ENCODE data around the gene PCNX2. TPM values are rescaled to one million over a fixed set of nuclear protein-coding genes. Genes with fewer than 3 reads are reported as not detected.

Gene PCNX2
- total RNA-seq, 2 donors from 2014 or later = 24.1 to 72.1 TPM

DNA sequence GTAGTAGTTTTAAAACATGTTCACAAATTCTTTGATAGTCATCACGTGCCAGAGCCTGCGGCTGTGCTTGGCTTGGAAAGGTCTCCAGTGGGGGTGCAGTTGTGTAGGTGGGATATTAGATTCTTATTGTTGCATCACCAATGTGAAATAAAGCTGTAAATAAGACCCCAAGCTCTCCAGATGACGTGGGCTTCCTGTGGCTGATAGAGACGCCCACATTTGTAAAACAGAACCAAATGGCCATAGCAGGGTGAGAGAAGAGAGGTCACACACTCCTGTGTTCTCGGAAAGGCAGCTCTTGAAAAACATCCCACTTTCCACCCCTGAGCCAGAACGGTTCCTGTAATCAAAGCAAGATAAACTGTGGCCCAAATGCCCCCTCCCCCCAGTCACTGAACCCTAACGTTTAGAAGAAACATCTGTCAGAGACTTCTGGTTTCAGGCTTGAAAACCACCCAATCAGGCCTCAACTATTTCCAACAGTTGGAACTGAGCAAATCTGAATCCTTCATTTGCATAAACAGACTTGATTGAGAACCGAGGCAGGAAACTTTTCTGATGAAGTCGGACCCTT, 351.8 kb downstream of the PCNX2 start:
- Histone ChIP-seq H3K4me3 (no peak overlapping the region), H3K36me3 (replicated peaks in 1 of 2; ENCODE audit: insufficient read depth in 1 of 2, low read depth in 2 of 2) (no peaks in the 10 kb centered on the region), H3K27ac (no peak overlapping the region), H3K9me3 (no peaks in the 10 kb centered on the region), H3K27me3 (no peaks in the 10 kb centered on the region), H3K4me1 (no peaks in the 10 kb centered on the region)
- intact Hi-C loops (cut with DNase I) = loop anchor here (10.0 kb wide), 1 partner anchor 309 kb away; the partner anchor contains the start of gene SIPA1L2
- ATAC-seq = no peak
- TF ChIP-seq, protein P1, sequence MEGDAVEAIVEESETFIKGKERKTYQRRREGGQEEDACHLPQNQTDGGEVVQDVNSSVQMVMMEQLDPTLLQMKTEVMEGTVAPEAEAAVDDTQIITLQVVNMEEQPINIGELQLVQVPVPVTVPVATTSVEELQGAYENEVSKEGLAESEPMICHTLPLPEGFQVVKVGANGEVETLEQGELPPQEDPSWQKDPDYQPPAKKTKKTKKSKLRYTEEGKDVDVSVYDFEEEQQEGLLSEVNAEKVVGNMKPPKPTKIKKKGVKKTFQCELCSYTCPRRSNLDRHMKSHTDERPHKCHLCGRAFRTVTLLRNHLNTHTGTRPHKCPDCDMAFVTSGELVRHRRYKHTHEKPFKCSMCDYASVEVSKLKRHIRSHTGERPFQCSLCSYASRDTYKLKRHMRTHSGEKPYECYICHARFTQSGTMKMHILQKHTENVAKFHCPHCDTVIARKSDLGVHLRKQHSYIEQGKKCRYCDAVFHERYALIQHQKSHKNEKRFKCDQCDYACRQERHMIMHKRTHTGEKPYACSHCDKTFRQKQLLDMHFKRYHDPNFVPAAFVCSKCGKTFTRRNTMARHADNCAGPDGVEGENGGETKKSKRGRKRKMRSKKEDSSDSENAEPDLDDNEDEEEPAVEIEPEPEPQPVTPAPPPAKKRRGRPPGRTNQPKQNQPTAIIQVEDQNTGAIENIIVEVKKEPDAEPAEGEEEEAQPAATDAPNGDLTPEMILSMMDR (IDR thresholded peaks at IDR 0.05) = no peak
- TF ChIP-seq POLR2A (IDR thresholded peaks at IDR 0.05) = no peak
- DNase-seq = no peak
- WGBS, 2 donors = 59 to 68% methylated on average over 9 of the region's 9 CpGs

DNA sequence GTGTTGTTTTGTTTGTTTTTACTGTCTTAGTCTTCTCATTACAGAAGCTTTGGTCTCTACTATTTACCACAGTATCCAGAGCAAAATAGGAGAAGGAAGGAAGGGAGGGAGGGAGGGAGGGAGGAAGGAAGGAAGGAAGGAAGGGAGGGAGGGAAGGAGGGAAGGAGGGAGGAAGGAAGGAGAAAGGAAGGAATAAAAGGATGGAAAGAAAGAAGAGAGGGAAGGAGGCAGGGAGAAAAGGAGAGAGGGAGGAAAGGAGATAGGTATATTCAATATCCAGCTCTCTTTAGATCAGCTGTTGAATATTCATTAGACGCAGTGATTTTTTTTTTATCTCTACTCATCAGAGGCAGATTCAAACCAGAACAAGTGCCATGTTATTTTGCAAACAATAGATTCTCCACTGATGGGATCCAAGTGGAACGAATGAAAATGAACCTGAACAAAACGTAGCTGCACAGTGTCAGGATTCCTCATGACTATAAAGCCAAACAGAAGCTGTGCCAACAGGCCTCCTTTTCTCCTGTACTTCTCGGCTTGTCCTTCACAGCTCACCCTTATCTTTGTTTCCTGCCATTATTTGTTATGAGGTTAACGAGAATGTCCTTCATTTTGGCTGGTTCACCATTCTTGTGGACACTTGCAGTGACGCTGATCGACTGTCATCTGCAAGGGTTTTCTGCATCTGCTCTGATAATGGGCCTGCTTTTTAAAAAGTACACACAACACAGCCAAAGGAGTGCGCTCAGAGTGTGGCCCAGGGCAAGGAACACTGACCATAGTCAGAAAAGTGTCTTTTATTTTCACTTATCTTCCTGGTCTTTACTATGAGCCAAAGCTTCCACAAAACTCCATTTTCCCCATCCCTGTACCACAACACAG, 352.9 kb downstream of the PCNX2 start:
- WGBS, 2 donors = 52 to 59% methylated on average over 8 of the region's 8 CpGs
- no peak for TF ChIP-seq POLR2A (IDR thresholded peaks at IDR 0.05)
- TF ChIP-seq, protein P1 (IDR thresholded peaks at IDR 0.05) = no peak
- Histone ChIP-seq H3K36me3 (replicated peaks in 1 of 2; ENCODE audit: insufficient read depth in 1 of 2, low read depth in 2 of 2) (no peaks in the 10 kb centered on the region), H3K4me3 (no peak overlapping the region), H3K27ac (no peak overlapping the region), H3K27me3 (no peaks in the 10 kb centered on the region), H3K4me1 (no peaks in the 10 kb centered on the region), H3K9me3 (no peaks in the 10 kb centered on the region)
- ATAC-seq (no peak), DNase-seq (no peak)
- intact Hi-C loops (cut with DNase I) = loop anchor here (10.0 kb wide), 1 partner anchor 308 kb away; the partner anchor contains the start of gene SIPA1L2

DNA sequence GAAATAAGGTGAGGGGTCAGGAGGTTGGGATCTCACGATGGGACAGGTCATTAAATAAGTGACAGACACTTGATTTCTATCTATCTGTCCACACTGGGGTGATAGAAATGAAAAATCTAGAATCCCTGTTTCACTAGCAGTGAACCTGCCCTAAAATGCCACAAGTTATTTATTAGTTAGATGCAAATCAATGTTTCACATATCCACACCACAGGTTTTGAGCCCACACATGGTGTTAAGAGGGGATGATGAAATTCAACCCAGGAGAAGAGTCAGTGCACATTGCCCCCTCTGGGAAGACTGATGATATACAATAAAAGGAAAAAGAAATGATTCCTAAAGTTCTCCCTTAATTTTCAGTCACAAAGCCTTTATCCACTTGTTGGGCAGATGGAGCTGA, 355.3 kb downstream of the PCNX2 start:
- Histone ChIP-seq H3K36me3 (replicated peaks in 1 of 2; ENCODE audit: insufficient read depth in 1 of 2, low read depth in 2 of 2) (no peaks in the 10 kb centered on the region), H3K4me3 (no peak overlapping the region), H3K27ac (no peak overlapping the region), H3K9me3 (no peaks in the 10 kb centered on the region), H3K4me1 (no peaks in the 10 kb centered on the region), H3K27me3 (no peaks in the 10 kb centered on the region)
- no peak for DNase-seq
- WGBS, 2 donors = 48 to 77% methylated on average over 1 of the region's 1 CpG
- TF ChIP-seq, protein P1 (IDR thresholded peaks at IDR 0.05) = no peak
- no peak for TF ChIP-seq POLR2A (IDR thresholded peaks at IDR 0.05)
- ATAC-seq = no peak
- intact Hi-C loops (cut with DNase I) = loop anchor here (10.0 kb wide), 1 partner anchor 305 kb away; the partner anchor contains the start of gene SIPA1L2

DNA sequence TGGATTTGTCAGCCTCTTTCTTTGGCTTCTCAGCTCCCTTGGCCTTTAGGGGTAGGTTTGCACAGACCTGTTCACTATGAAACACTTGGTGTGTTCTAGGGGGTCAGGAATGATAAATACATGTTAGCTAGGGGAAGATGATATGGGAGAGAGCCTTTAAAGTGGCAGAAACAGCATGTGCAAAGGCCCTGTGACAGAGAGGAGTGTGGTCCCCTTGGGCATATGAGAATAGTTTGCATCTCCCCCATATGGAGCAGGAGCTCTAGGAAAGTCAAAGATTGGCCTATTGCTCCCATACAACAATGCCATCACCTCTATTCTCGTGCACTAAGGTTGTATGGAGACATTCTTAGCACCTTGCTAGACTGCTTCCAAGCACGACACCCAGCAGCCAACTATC, 355.8 kb downstream of the PCNX2 start:
- Histone ChIP-seq H3K27me3 (no peaks in the 10 kb centered on the region), H3K27ac (no peak overlapping the region), H3K4me1 (no peaks in the 10 kb centered on the region), H3K4me3 (no peak overlapping the region), H3K36me3 (replicated peaks in 1 of 2; ENCODE audit: insufficient read depth in 1 of 2, low read depth in 2 of 2) (no peaks in the 10 kb centered on the region), H3K9me3 (no peaks in the 10 kb centered on the region)
- no peak for DNase-seq
- 63 to 76% methylated on average over 2 of the region's 2 CpGs for WGBS, 2 donors
- no peak for ATAC-seq
- intact Hi-C loops (cut with DNase I) = loop anchor here (10.0 kb wide), 1 partner anchor 305 kb away; the partner anchor contains the start of gene SIPA1L2
- TF ChIP-seq, protein P1 (IDR thresholded peaks at IDR 0.05) = no peak
- TF ChIP-seq POLR2A (IDR thresholded peaks at IDR 0.05) = no peak

Measured in body of pancreas (tissue), 4 donors.